HG03064 (cell line): Measurements from ENCODE around the gene NBEAL2.
"Not testable (repeated sequence)": the region's sequence is repeated elsewhere in the genome, so short reads cannot be mapped to it uniquely, and the experiment has no call there.

Experiments used
- ATAC-seq: cut with Tn5 transposase; IDR thresholded peaks from one replicate; pipeline ENCODE4 v1.9.1; 2021; ENCODE audit warnings: low read depth; ENCODE audit not compliant: unreplicated experiment

The NBEAL2 gene

DNA sequence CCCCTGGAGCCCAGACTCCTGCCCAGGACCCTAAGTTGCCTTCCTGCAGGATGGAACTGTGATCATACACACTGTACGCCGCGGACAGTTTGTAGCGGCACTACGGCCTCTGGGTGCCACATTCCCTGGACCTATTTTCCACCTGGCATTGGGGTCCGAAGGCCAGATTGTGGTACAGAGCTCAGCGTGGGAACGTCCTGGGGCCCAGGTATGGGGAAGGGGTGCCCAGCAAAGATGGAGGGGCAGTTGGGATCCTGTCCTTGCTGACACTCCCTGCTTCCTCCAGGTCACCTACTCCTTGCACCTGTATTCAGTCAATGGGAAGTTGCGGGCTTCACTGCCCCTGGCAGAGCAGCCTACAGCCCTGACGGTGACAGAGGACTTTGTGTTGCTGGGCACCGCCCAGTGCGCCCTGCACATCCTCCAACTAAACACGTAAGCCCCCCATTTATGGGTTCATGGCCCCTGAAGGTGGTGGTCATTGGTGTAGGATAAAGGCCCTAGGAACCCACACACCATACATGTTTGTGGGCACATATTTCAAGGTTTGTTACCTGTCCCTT, 28.8 kb downstream of the NBEAL2 start:
- ATAC-seq, result no peak

DNA sequence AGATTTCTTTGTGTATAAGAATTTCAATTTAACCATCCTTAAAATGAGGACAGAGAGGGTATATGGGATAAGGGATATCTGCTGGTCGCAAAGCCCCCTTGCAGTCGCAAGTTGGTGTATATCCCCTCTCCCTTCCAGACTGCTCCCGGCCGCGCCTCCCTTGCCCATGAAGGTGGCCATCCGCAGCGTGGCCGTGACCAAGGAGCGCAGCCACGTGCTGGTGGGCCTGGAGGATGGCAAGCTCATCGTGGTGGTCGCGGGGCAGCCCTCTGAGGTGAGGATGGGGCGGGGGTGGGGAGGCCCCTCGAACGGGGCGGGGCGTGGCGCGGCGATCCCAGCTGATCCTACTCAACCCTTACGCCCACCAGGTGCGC, 29.4 kb downstream of the NBEAL2 start:
- ATAC-seq, result no peak

DNA sequence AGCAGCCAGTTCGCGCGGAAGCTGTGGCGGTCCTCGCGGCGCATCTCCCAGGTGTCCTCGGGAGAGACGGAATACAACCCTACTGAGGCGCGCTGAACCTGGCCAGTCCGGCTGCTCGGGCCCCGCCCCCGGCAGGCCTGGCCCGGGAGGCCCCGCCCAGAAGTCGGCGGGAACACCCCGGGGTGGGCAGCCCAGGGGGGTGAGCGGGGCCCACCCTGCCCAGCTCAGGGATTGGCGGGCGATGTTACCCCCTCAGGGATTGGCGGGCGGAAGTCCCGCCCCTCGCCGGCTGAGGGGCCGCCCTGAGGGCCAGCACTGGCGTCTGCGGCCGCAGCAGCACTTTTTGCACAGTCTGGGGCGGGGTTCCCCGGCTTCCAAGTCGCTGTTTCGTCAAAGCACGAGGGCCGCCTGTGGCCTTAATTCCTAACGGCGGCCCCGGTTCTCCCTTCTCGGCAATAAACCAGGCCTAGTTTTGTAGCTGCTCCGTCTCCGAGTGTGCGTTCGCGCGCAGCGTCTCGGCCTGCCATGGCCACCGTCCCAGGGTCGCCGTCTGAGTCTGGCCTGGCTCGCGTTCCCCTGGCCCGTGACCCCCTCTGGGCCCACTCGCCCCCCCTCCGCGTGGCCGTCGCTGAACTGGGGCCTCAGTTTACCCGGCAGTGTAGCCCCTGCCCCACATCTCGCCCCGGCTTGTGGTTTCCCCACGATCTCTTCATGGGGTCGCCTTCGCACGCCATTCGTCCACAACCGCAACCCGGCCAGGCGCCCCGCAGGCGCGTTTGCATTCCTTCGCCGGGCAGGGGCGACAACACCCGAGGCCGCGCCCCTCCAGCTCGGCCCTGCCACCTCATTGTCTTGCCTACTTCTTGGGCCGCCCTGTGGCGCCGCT, 30.0 kb downstream of the NBEAL2 start:
- ATAC-seq, result no peak

DNA sequence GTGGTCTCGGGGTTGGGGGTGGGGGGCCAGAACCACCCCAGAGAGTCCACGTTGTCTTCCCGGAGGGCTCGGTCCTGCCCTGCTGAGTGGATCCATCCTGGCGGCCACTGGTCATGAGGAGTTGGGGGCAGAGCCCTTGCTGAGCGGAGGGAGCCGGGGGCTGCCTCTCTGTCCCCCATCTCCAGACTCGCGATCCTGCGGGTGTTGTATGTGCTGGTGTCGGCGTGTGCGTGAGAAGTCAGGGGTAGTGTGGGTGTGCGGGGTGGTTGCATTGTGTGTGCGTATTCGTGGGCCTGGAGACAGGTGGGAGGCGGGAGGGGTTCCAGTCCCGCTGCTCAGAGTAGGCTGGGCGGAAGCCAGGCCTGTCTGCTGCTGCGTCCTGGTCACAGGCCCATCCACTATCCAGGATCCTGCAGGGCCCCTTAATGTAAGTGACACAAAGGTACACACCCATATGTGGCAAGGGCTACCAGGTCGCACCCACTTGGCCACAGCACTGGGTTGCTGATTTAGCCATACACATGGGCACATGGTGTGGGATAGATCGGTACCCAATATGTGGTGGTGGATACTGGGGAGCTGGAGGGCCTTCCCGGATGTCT, 30.7 kb downstream of the NBEAL2 start:
- no peak for ATAC-seq

DNA sequence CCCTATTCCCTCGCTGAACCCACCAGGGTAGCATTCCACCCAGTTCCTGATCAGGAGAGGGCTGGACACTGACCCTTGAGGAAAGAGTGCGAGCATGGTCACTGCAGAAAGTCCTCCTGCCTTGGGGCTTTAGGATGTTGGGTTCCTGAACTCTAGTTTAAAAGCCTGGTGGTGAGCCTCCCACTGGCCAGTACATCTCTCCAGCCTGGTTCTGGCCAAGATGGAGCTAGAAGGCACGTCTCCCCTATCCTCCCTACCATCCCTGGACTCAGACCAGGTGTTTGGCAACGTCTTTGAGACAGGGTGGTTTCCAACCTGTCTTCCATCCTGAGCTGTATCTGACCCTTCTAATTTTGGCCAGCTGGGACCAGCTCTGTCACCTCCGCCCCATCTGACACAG, 31.4 kb downstream of the NBEAL2 start:
- no peak for ATAC-seq

DNA sequence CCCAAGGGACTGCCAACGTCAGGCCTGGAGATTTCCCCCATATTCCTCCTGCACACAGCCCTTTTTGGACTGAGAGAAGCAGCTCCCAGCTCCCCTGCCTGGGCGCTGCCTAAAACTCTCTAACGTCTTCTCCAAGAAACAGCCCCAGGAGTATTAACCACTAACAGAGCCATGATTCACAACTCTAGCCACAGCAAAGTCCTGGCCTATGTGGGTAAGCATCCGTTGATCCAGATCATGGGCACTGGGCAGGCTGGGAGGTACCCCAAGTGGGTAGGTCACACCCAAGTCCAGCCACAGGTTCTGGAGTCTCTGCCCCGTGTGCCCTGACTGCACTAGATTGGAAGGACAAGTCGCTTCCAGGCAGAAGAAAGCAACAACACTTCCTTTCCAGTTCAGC, 31.9 kb downstream of the NBEAL2 start:
- ATAC-seq, result no peak

DNA sequence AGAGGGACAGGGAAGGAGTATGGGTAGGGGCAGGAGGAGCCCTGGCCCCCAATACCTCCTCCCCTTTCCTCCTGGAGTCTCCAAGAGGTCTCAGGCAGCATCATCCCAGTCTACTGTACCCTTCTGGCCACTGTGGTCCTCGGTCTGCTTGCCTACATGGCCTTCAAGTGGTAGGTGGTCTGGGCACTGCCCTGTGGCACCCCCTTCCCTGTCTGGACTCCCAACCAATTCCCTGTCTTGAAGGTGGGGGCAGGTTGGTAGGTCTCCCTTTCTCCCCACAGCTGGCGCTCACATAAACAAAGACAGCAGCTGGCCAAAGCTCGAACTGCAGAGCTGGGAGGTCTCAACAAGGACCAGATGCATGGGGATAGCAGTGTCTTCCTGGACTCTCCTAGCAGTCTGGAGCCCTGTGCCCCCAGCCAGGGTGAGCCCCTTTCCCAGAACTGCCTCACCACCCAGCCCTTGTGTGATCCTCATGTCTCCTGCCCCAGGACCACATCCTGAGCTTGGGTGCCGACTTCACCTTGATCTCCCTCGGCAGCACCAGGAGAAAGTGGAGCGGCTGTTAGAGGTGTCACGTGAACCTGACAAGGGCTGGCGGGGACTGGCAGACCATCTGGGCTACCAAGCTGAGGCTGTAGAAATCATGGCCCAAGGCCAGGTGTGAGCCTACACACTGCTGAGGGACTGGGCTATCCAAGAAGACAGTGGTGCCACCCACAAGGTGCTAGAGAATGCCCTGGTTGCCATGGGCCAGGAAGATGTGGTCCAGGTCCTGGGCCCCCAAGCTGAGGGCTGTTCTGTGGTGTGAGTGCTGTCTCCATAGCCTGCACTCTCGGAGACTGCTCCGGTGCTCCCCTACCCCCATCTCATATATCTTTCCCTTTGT, 33.1 kb downstream of the NBEAL2 start:
- no peak for ATAC-seq

DNA sequence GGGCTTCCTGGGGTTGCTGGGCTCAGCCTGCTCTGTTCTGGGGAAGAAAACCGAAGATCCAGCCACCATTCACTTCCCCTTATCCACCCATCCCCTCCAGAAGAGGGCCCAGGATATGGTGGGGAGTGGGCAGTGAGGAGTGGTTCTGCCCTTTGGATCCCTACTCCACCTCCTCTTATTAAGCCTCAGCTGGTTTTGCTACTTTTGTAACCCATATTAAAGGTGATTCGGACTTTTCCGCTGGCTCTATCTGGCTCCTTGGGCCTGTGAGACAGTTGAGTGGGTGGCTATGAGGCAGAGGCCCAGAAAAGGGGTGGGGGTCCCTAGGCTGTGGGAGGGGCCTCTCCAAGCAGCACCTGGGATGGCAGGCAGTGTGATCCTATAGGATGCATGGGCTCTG, 33.8 kb downstream of the NBEAL2 start:
- ATAC-seq, result no peak

DNA sequence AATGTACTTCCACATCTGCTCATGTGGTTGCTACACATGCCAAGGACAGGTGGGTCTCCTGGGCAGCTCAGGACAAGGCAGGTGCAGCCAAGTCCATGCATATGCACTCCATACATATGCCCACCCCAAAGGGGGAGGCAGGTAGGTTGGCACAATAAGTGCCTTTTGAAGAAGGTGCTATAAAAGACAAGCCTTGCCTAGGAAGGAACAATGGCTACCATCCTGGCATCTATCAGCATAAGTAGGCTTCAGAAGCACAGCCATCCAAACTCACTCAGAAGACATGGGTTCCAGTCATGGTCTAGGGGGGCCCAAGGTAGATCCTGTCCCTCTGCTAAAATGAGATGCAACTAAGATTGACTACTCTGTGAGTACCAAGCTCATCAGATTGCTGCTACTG, 34.6 kb downstream of the NBEAL2 start:
- no peak for ATAC-seq

DNA sequence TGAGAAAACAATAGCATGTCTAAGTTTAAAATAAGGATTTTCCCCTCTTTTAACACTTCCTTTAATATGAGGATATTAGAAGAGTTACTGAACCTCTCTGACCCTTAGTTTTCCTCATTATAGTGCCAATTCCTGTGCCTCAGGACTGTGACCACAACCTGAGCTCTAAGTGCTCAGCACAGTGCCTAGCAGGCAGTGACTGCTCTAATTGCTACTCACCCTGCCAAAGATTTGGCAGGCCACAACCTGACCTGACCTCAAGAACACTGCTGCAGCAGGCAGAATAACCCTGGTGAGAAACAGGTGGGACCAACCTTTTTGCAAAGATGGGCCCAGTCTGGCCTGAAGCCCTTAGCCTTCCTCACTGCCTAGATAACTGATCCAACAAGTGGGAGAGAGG, 35.7 kb downstream of the NBEAL2 start:
- no peak for ATAC-seq

DNA sequence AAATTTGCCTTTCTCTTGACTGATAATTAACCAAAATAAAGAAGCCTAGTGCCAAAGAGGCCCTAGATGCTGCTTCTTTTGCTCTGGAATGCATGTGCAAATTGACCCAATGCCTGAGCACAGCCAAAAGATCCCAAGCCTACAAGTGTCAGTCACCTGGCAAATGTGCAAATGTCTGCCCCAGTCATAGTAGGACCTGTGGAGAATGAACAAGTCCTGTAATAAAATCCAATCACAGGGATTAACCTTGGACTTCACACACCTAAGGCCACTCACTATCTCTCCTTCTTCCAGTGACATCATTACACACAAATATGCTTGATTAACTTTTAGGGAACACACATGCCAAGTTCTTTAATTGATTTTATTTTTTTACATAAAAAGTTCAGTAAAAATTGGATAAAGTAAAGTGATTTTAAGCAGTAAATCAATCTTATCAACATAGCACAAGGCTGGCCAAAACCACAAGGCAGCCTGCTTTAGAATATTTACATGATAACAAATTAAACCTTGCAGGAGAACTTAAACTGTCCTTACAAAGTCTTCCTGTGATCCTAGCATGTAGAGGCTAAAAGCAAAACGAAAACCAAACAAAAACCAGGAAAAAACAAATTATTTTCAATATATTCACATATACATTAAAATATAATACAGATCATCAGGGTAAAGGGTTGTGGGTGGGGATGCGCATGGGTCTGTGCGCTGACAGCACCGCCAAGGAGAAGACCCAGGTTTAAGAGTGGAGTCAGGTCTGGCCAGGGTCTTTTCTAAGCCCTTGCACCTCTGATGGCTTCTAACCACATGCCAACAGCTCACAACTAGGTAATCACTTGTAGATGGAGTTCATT, 36.8 kb downstream of the NBEAL2 start:
- ATAC-seq, result no peak

DNA sequence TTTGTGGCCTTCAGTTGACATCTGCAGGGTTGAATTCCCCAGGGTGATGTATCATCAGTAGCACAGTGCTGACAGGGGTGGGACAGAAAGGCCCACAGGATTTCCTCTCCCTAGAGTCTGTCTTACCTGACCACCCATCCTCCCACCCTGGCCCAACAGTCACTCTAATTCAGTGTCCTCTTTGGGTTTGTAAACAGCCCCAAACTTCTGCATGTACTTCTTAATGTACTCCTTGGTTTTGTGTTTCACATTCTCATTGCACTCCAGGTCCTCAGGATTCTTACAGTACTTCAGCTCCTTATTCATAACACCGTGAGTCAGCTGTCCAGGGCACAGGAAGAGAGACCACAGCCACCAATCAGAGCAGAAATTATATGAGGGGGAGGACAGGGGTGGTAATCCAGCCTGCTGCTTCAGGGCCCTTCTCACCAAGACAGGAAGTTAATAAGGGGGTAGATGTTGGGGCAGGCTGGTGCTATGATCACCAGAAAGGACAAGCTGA, 37.5 kb downstream of the NBEAL2 start:
- no peak for ATAC-seq

DNA sequence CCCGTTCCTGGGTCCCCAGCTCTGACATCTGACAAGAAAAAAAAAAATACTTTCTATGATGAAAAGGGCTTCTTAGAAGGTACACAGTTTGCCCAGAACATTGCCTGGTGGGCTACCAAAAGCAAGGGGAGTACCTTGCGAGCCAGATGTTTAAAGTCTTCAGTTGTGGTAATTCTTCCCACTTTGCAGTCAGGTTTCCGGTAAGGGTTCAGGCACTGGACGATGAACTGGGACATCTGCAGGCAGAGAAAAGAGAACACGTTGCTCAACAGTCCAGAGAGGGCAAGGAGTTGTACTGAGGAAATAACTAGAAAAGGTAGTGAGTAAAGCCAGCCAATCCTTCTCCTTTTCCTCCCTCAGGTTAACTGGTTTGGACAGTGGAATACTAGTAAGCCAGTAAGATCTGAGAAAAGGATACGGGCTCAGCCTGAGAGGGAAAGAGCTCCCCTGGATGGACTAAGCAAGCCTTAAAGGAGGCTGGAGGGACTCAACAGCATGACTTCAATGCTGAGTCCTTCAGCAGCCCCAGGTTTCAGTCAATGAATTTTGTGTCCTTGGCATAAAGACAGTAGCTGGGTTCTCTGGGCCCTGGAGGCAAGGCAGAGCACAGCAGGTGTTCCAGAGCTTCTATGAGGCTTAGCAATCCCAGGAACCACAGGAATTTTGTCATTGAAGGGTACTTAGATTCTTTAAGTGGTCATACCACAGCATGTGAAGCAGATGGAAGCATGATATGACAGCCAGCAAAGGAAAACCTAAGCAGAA, 38.2 kb downstream of the NBEAL2 start:
- ATAC-seq, result no peak

DNA sequence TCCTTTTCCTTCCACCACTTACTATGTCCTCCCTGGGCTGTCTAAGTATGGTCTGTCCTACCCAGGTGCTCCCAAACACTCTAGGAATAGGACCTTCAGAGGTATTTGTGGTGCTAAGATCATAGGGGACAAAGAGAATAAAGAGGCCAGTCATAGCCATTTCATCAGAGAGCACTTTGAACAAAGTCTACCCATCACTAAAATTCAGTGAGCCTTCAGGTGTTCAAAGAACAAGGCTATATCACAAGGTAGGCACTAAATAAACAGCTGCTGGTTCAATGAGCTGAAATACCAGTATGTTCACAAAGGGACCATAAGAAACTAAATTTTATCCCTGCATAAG, 38.8 kb downstream of the NBEAL2 start:
- no peak for ATAC-seq

DNA sequence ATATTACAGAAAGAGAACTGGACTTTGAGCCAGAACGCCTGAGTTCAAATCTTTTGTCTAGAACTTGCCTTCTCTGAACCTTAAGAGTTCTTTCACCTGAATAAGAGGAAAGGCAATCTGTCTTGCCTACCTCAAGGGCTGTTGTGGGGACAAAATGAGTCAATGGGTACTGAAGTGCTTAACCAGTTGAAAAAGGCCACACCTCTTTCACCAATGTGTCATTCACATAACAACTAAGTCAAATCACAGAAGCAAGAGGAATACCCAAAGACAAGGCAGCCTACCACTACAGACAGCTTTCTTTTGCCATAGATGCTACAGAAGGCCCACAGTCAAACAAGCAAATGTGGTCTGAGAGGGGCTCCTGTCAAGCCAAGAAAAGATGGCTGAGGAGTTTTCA, 39.7 kb downstream of the NBEAL2 start:
- no peak for ATAC-seq

DNA sequence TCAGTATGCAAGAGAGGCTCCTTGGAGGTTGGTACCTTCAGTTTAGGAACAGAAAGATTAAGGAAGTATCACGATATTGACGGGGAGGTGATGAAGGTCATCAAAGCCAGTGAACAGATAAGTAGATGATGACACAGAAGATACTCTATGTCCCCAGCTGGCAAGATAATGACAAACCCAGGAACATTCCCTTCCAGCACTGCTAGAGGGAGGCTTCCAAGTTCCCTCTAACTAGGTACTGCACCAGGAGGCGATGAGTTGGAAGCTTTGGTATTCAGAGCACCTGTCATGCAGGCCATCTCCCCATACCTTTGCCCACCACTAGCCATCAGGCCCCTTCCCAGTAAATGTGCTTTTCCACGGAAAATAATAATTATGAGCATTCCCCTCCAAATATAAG, 40.8 kb downstream of the NBEAL2 start:
- ATAC-seq, result no peak

DNA sequence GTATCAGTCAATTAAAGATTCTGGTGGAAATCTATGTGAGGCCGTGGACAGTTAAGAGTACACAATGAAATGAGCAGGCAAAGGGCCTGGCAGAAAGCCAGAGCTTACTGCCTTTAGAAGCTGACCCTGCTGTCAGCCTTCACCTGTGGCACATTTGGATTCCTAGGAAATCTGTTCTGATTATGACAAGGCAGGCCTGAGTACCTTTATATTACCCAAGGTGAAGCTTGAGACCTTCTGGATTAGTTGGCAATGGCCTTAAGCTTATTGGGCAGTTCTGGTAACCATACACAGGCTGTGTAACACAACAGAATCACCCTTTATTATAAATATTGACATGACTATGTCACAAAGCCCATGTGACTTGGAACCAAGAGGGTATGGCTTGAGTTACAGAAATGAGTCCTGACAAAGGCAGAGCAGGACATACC, 43.2 kb downstream of the NBEAL2 start:
- no peak for ATAC-seq

DNA sequence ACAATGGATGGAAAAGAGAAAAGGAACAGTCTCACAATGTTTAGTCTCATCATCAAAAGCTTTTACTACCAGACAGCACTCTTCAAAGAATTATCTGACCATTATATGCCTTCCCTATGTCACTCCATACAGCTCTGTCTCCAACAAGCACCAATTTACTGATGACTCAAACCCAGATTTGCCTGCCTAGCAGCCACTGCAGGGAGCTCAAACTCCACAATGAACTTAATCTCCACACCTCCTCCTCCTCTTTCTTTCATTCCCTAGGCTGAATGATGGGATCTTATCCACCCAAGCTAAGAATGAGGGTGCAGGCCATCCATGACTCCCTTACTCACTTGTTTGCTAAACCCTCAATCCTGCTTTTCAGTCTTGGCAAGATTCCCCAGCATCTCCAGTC, 45.5 kb downstream of the NBEAL2 start:
- no peak for ATAC-seq

DNA sequence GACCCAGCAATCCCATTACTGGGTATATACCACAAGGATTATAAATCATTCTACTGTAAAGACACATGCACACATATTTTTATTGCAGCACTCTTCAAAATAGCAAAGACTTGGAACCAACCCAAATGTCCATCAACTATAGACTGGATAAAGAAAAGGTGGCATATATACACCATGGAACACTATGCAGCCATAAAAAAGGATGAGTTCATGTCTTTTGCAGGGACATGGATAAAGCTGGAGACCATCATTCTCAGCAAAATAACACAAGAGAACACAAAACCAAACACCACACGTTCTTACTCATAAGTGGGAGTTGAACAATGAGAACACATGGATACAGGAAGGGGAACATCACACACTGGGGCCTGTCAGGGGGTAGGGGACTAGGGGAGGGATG, 47.0 kb downstream of the NBEAL2 start:
- not testable (repeated sequence) for ATAC-seq
